ENCODE measurements around the gene ACACA.
"Not testable (repeated sequence)": the region's sequence is repeated elsewhere in the genome, so short reads cannot be mapped to it uniquely, and the experiment has no call there.

Gene ACACA

GRCh38 chr17:37356796-37357569 lies 49.7 kb downstream of the ACACA start:
- H3K36me3 ChIP-seq (ENCODE audit: control insufficient read depth in 2 of 2, insufficient read depth in 1 of 2, low read length in 2 of 2); H3K4me1 ChIP-seq (ENCODE audit: control insufficient read depth, insufficient read depth, low read length); H3K9me3 ChIP-seq (ENCODE audit: control insufficient read depth, insufficient read depth, low read depth, low read length); POLR2A ChIA-PET; H3K27ac ChIP-seq (ENCODE audit: extremely low read depth, low read depth, low read length); CTCF ChIA-PET; H3K4me3 ChIP-seq (ENCODE audit: low read depth, low read length): not testable (repeated sequence)
- TF ChIP-seq GLIS1 (tag by site-specific recombination; IDR thresholded peaks at IDR 0.05): 0 out of 2 replicates have a peak, but pooled peaks have one; percentile 17
- 0 out of 2 replicates have a peak, but pooled peaks have one; percentile 19 for TF ChIP-seq ZNF2 (tag by site-specific recombination; IDR thresholded peaks at IDR 0.05)
- peak; percentile 18; the same call in 1 of the 2 replicates for TF ChIP-seq PRDM10 (tag by site-specific recombination; IDR thresholded peaks at IDR 0.05)
- TF ChIP-seq, protein P1, sequence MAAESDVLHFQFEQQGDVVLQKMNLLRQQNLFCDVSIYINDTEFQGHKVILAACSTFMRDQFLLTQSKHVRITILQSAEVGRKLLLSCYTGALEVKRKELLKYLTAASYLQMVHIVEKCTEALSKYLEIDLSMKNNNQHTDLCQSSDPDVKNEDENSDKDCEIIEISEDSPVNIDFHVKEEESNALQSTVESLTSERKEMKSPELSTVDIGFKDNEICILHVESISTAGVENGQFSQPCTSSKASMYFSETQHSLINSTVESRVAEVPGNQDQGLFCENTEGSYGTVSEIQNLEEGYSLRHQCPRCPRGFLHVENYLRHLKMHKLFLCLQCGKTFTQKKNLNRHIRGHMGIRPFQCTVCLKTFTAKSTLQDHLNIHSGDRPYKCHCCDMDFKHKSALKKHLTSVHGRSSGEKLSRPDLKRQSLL (tag by site-specific recombination; IDR thresholded peaks at IDR 0.05): 0 out of 2 replicates have a peak, but pooled peaks have one; percentile 10

DNA sequence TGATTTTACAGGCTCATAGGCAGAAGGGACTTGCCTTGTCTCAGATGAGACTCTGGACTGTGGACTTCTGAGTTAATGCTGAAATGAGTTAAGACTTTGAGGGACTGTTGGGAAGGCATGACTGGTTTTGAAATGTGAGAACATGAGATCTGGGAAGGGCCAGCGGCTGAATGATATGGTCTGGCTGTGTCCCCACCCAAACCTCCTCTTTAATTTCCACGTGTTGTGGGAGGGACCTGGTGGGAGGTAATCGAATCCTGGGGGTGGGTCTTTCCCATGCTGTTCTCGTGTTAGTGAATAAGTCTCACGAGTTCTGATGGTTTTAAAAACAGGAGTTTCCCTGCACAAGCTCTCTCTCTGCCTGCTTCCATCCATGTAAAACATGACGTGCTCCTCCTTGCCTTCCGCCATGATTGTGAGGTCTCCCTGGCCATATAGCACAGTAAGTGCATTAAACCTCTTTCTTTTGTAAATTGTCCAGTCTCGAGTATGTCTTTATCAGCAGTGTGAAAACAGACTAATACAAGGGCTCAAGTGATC lies 59.7 kb downstream of the ACACA start:
- H3K4me1 ChIP-seq (ENCODE audit: control insufficient read depth, insufficient read depth, low read length); H3K27ac ChIP-seq (ENCODE audit: extremely low read depth, low read depth, low read length); H3K4me3 ChIP-seq (ENCODE audit: low read depth, low read length); POLR2A ChIA-PET; H3K9me3 ChIP-seq (ENCODE audit: control insufficient read depth, insufficient read depth, low read depth, low read length): not testable (repeated sequence)
- CTCF ChIA-PET: interaction anchor here (0.6 kb wide), 1 partner anchor 31 kb away, joined by 3 read pairs; no protein-coding TSS in a partner anchor
- peaks cover 5 to 19% of the 10 kb centered on the region in 2 experiments; a peak in 2 of 3 replicates for H3K36me3 ChIP-seq (ENCODE audit: control insufficient read depth in 2 of 2, insufficient read depth in 1 of 2, low read length in 2 of 2)
- TF ChIP-seq SETDB1 (IDR thresholded peaks at IDR 0.05; ENCODE audit: insufficient read length, low read length): peak; percentile 86

- no peak for TF ChIP-seq KLF7 (tag by site-specific recombination; IDR thresholded peaks at IDR 0.05; ENCODE audit: borderline replicate concordance)
- Histone ChIP-seq H3K27ac (ENCODE audit: extremely low read depth, low read depth, low read length) (no peak overlapping the region), H3K4me3 (ENCODE audit: low read depth, low read length) (no peak overlapping the region), H3K9me3 (ENCODE audit: control insufficient read depth, insufficient read depth, low read depth, low read length) (no peaks in the 10 kb centered on the region), H3K36me3 (ENCODE audit: control insufficient read depth in 2 of 2, insufficient read depth in 1 of 2, low read length in 2 of 2) (peaks cover 5 to 14% of the 10 kb centered on the region in 2 experiments; a peak in 2 of 3 replicates), H3K4me1 (ENCODE audit: control insufficient read depth, insufficient read depth, low read length) (peaks cover 6% of the 10 kb centered on the region)
- CTCF ChIA-PET: interaction anchor here (0.6 kb wide), 1 partner anchor 15 kb away, joined by 3 read pairs; no protein-coding TSS in a partner anchor
- POLR2A ChIA-PET: no interaction called here
These were observed 62.1 kb downstream of the ACACA start for GRCh38 chr17:37344519-37344918.

- ChIA-PET CTCF (interaction anchor here (0.6 to 1.7 kb wide), 3 partner anchors 26 to 70 kb away, joined by 3 to 6 read pairs (median 4); no protein-coding TSS in a partner anchor), POLR2A (interaction anchor here (0.6 to 1.6 kb wide), 4 partner anchors 16 to 26 kb away, joined by 3 to 9 read pairs (median 5); no protein-coding TSS in a partner anchor)
- H3K9me3 ChIP-seq (ENCODE audit: control insufficient read depth, insufficient read depth, low read depth, low read length): no peaks in the 10 kb centered on the region
- no peak for TF ChIP-seq PRDM4 (tag by site-specific recombination; IDR thresholded peaks at IDR 0.05)
- H3K27ac ChIP-seq (ENCODE audit: extremely low read depth, low read depth, low read length): no peak overlapping the region
- H3K4me3 ChIP-seq (ENCODE audit: low read depth, low read length): no peak overlapping the region
- peaks cover 6% of the 10 kb centered on the region for H3K4me1 ChIP-seq (ENCODE audit: control insufficient read depth, insufficient read depth, low read length)
- H3K36me3 ChIP-seq (ENCODE audit: control insufficient read depth in 2 of 2, insufficient read depth in 1 of 2, low read length in 2 of 2): peaks cover 5 to 7% of the 10 kb centered on the region in 2 experiments; a peak in 2 of 3 replicates
These were observed 64.0 kb downstream of the ACACA start for GRCh38 chr17:37342589-37342988.

Data from HEK293 (cell line).